A673 (cell line): ENCODE data around the gene SLC16A6. TPM values are rescaled to one million over a fixed set of nuclear protein-coding genes. Genes with fewer than 3 reads are reported as not detected.
"Not testable (repeated sequence)": the region's sequence is repeated elsewhere in the genome, so short reads cannot be mapped to it uniquely, and the experiment has no call there.

Experiments
- BruUV-seq: library from RNA; stranded (reverse); fragments of 400-500 nt; replicated peaks from 2 replicates; lab custom pipeline; 2021; lab: Mats Ljungman, UMichigan
- CTCF ChIA-PET: fragments of 300-600 bp; sonication (Branson Sonifier 250); formaldehyde crosslinking; loops from one replicate; lab custom pipeline; 2022; ENCODE audit warnings: antibody characterized with exemption; lab: Charles Lee
- POLR2A ChIA-PET: fragments of 300-600 bp; sonication (Branson Sonifier 250); formaldehyde crosslinking; loops from one replicate; lab custom pipeline; 2022; ENCODE audit warnings: antibody characterized with exemption; ENCODE audit not compliant: low non-redundant PET; lab: Charles Lee
- DNase-seq: peaks from one replicate; pipeline ENCODE4 v3.0.0-alpha.2; 2015; ENCODE audit warnings: low spot score
- H3K27ac ChIP-seq: fragments of 200-600 bp; sonication (generic); 2 replicates; pipeline ENCODE4 v1.5.1; 2016; ENCODE audit warnings: mixed run types, low read depth, mild to moderate bottlenecking, mixed read lengths, antibody characterized with exemption, low read length; ENCODE audit not compliant: poor library complexity, severe bottlenecking
- H3K27me3 ChIP-seq: fragments of 200-600 bp; sonication (generic); replicated peaks from 2 replicates; pipeline ENCODE4 v1.6.1; 2017; ENCODE audit warnings: mixed run types, low read depth, mild to moderate bottlenecking, mixed read lengths, antibody characterized with exemption, low read length; ENCODE audit not compliant: insufficient read depth, poor library complexity
- H3K36me3 ChIP-seq: fragments of 200-600 bp; sonication (generic); 2 replicates; pipeline ENCODE4 v1.6.1; 2016; ENCODE audit warnings: mixed run types, mild to moderate bottlenecking, mixed read lengths, antibody characterized with exemption, low read length; ENCODE audit not compliant: insufficient read depth, poor library complexity, severe bottlenecking
- H3K4me1 ChIP-seq: fragments of 200-600 bp; sonication (generic); 2 replicates; pipeline ENCODE4 v1.6.1; 2017; ENCODE audit warnings: mixed run types, mild to moderate bottlenecking, mixed read lengths, antibody characterized with exemption, low read length; ENCODE audit not compliant: insufficient read depth, poor library complexity, severe bottlenecking
- H3K4me3 ChIP-seq: fragments of 200-600 bp; sonication (generic); 2 replicates; pipeline ENCODE4 v1.5.1; 2016; ENCODE audit warnings: low read depth, mixed run types, mild to moderate bottlenecking, mixed read lengths, low read length; ENCODE audit not compliant: poor library complexity, severe bottlenecking
- H3K9me3 ChIP-seq: fragments of 200-600 bp; sonication (generic); 2 replicates; pipeline ENCODE4 v1.6.1; 2016; ENCODE audit warnings: mixed run types, low read depth, mild to moderate bottlenecking, mixed read lengths, antibody characterized with exemption, low read length; ENCODE audit not compliant: poor library complexity, severe bottlenecking
- EZH2 ChIP-seq: fragments of 200-600 bp; sonication (generic); IDR thresholded peaks from 2 replicates; pipeline ENCODE4 v1.6.1; 2017; ENCODE audit warnings: borderline replicate concordance, low read depth, mild to moderate bottlenecking, mixed read lengths, antibody characterized with exemption, low read length; ENCODE audit not compliant: poor library complexity, severe bottlenecking
- intact Hi-C: fragments of 100-400 bp; cut with micrococcal nuclease; formaldehyde crosslinking; loops from one replicate; pipeline ENCODE4 v1.10.0; 2022; ENCODE audit not compliant: unreplicated experiment
- total RNA-seq: library from RNA; stranded (reverse); gene quantifications from 2 replicates; pipeline ENCODE4 v1.2.3, GENCODE V29; 2021
- TF ChIP-seq, protein P1 (sequence below): fragments of 300-800, 200-600 bp; sonication (generic); conservative IDR thresholded peaks from 2 replicates; pipeline ENCODE4 v1.5.1; 2017; ENCODE audit warnings: low read depth, mild to moderate bottlenecking, antibody characterized with exemption, low read length, moderate library complexity, mixed read lengths

The SLC16A6 gene
- total RNA-seq, 1 experiment from 2014 or later = 0.67 TPM

DNA sequence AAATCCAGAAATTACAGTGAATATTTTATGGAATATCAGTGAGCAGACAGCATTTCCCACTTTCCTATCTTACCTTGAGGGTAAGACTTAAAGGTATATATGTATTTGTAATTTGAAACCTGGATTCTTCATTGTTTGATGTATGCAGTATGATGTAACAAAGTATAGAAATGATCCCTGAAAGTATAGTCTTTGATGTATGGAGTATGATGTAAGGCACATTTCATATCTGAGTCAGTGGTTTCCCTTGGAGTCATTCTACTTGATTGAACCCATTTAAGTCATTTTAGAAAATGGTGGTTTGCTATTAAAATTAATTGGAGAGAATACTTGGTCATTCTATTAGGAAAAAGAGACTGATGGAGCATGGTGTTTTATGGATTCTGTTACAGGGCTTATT, 33.0 kb downstream of the SLC16A6 start:
- BruUV-seq = no TSS peak

DNA sequence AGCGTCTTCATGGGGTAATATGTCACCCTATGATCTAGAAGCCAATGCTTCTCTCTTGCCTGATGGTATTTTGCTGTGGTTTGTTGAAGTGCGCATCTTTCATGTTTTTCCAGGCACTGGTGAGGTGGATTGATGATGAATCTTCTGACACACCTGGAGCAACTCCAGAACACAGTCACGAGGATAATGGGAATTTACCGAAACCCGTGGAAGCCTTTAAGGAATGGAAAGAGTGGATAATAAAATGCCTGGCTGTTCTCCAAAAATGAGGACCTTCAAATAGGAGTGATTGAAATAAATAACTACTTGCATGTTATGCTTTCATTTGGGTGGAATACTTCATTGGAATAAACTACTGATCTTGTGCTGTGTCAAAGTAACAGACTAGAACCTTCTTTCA, 34.2 kb downstream of the SLC16A6 start:
- H3K27me3 ChIP-seq, CTCF ChIA-PET, POLR2A ChIA-PET, H3K4me1 ChIP-seq, H3K27ac ChIP-seq, BruUV-seq, H3K9me3 ChIP-seq, intact Hi-C loops, H3K4me3 ChIP-seq, DNase-seq: not testable (repeated sequence)
- peaks cover 20% of the 10 kb centered on the region for H3K36me3 ChIP-seq

More for the DNA sequence above, 33.0 kb downstream of the SLC16A6 start:
- Histone ChIP-seq H3K4me3 (no peak overlapping the region), H3K27me3 (no peaks in the 10 kb centered on the region), H3K27ac (no peak overlapping the region), H3K4me1 (no peaks in the 10 kb centered on the region), H3K36me3 (peaks cover 14% of the 10 kb centered on the region), H3K9me3 (no peaks in the 10 kb centered on the region)
- POLR2A ChIA-PET = no interaction called here
- TF ChIP-seq, protein P1, sequence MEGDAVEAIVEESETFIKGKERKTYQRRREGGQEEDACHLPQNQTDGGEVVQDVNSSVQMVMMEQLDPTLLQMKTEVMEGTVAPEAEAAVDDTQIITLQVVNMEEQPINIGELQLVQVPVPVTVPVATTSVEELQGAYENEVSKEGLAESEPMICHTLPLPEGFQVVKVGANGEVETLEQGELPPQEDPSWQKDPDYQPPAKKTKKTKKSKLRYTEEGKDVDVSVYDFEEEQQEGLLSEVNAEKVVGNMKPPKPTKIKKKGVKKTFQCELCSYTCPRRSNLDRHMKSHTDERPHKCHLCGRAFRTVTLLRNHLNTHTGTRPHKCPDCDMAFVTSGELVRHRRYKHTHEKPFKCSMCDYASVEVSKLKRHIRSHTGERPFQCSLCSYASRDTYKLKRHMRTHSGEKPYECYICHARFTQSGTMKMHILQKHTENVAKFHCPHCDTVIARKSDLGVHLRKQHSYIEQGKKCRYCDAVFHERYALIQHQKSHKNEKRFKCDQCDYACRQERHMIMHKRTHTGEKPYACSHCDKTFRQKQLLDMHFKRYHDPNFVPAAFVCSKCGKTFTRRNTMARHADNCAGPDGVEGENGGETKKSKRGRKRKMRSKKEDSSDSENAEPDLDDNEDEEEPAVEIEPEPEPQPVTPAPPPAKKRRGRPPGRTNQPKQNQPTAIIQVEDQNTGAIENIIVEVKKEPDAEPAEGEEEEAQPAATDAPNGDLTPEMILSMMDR = no peak
- TF ChIP-seq EZH2 = no peak
- CTCF ChIA-PET = no interaction called here
- intact Hi-C loops = no loop called here
- no peak for DNase-seq

DNA sequence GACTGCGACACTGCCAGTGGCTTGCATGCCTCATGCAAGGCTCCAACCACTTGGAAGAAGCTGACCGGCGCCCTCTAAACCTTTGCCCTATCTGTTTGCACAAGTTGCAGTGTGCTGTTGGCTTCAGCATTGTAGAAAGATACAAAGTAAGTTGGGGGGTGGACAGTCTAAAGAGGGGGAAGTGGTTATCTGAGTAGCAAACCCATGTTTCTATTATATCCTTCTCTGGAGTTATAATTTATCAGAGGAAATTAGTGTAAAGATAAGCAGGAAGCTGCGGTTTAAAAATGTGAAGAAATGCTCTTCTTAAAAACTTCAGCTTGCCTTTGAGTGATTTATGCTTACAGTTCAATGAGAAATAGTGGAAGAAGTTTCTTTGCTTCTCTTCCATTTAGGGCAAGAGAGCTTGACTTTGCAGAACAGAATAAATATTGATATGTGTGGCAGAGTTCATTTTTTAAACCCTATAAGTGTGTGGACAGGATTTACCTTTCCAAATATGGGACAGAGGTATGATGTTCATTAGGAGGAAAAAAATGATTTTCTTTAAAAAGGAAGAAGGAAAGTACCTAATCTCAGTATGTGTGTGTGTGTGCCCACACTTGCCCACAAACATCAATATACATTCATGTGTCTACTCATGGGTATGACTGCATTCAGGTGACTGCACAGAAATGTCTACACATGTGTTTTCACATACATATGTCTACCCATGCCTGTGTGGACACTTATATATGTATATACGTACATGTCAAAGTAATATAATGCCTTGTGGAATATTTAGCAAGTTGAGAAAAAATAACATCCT, 35.0 kb downstream of the SLC16A6 start:
- TF ChIP-seq EZH2 = no peak
- H3K27ac ChIP-seq = no peak overlapping the region
- ChIA-PET CTCF (no interaction called here), POLR2A (interaction anchor here (0.6 to 0.7 kb wide), 2 partner anchors 9 to 960 kb away, joined by 6 to 10 read pairs; no protein-coding TSS in a partner anchor)
- DNase-seq = no peak
- H3K27me3 ChIP-seq = no peaks in the 10 kb centered on the region
- no TSS peak for BruUV-seq
- intact Hi-C loops = no loop called here
- H3K9me3 ChIP-seq = no peaks in the 10 kb centered on the region
- H3K4me1 ChIP-seq = no peaks in the 10 kb centered on the region
- H3K4me3 ChIP-seq = no peak overlapping the region
- H3K36me3 ChIP-seq = peaks cover 27% of the 10 kb centered on the region

DNA sequence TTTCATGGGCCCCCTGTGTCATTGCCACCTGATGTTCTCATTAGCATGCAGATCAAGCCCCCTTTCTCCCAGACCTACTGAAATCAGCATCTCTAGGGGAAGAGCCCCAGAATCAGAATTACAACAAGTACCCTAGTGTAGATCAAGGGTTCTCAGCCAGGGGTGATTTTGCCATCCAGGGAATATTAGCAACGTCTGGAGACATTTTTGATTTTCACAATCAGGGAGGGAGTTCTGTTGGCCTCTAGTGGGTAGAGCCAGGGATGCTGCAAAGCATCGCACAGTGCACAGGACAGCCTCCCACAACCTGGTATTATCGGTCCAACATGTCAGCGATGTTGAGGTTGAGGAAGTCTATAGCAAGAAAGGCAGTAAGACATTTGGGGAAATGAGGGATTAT, 35.8 kb downstream of the SLC16A6 start:
- H3K36me3 ChIP-seq = peaks cover 35% of the 10 kb centered on the region
- BruUV-seq = no TSS peak
- no peaks in the 10 kb centered on the region for H3K27me3 ChIP-seq
- TF ChIP-seq EZH2 = no peak
- TF ChIP-seq, protein P1 = no peak
- H3K4me1 ChIP-seq = no peaks in the 10 kb centered on the region
- no peak overlapping the region for H3K27ac ChIP-seq
- DNase-seq = no peak
- no peak overlapping the region for H3K4me3 ChIP-seq
- intact Hi-C loops = no loop called here
- ChIA-PET CTCF (no interaction called here), POLR2A (interaction anchor here (0.7 kb wide), 1 partner anchor 961 kb away, joined by 10 read pairs; no protein-coding TSS in a partner anchor)
- no peaks in the 10 kb centered on the region for H3K9me3 ChIP-seq

DNA sequence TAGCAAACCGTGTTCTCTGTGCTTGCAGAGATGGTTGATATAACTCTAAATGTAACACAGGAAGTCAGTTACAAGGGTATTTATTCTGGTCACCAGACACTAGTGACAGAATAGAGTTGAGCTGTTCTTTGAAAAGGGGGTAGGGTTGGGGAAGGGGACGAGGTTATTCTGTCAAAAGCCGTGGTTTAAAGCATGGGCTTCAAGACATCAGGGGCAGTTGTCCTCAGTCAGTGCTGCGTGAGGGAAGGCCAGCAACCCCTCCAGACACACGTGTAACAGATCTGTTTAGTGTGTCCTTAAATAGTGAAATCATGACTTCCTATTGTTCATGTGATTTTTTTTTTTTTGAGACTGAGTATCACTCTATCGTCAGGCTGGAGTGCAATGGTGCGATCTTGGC, 37.5 kb downstream of the SLC16A6 start:
- intact Hi-C loops, H3K9me3 ChIP-seq, BruUV-seq, H3K27me3 ChIP-seq, H3K4me3 ChIP-seq, H3K27ac ChIP-seq, H3K4me1 ChIP-seq, DNase-seq, POLR2A ChIA-PET, CTCF ChIA-PET: not testable (repeated sequence)
- H3K36me3 ChIP-seq = peaks cover 38% of the 10 kb centered on the region
